SK-N-SH (cell line): ENCODE measurements around the gene EIF6.

Source experiments
- CTCF ChIP-seq: fragments of 200-600 bp; sonication (generic); IDR thresholded peaks from 2 replicates; pipeline ENCODE4 v1.6.1; 2017; ENCODE audit warnings: antibody characterized with exemption, mild to moderate bottlenecking, moderate library complexity
- EP300 ChIP-seq, 2 experiments: IDR thresholded peaks; 2 replicates each; pipeline versions ENCODE4 v1.4.0 to v1.6.1; 2012; ENCODE audit warnings: borderline replicate concordance in 1 of 2, low read depth in 1 of 2, low read length in 1 of 2
- GABPA ChIP-seq: IDR thresholded peaks from 2 replicates; pipeline ENCODE4 v1.4.0; 2012; ENCODE audit warnings: low read depth, mild to moderate bottlenecking
- NFIC ChIP-seq: IDR thresholded peaks from 2 replicates; pipeline ENCODE4 v1.4.0; 2012; ENCODE audit warnings: borderline replicate concordance
- RCOR1 ChIP-seq: fragments of 150-350 bp; IDR thresholded peaks from 2 replicates; pipeline ENCODE4 v1.6.1; 2017; ENCODE audit warnings: antibody characterized with exemption, low read length
- REST ChIP-seq: IDR thresholded peaks from 2 replicates; pipeline ENCODE4 v1.6.1; 2012; ENCODE audit warnings: mild to moderate bottlenecking, low read depth, low read length, moderate library complexity
- SMC3 ChIP-seq: IDR thresholded peaks from 2 replicates; pipeline ENCODE4 v1.6.1; 2012; ENCODE audit warnings: low read depth, low read length, improper control_type of control experiment
- TAF1 ChIP-seq: IDR thresholded peaks from 2 replicates; pipeline ENCODE4 v1.6.1; 2012; ENCODE audit warnings: low read depth, mild to moderate bottlenecking, low read length, moderate library complexity, borderline replicate concordance
- USF1 ChIP-seq: IDR thresholded peaks from 2 replicates; pipeline ENCODE4 v1.4.0; 2012; ENCODE audit warnings: low read depth, borderline replicate concordance

- no peak for TF ChIP-seq NFIC
- no peak for TF ChIP-seq RCOR1
- TF ChIP-seq USF1 = no peak
- TF ChIP-seq CTCF = no peak
- no peak for TF ChIP-seq EP300 (IDR thresholded peaks at IDR 0.05; ENCODE audit: borderline replicate concordance in 1 of 2, low read depth in 1 of 2, low read length in 1 of 2)
- TF ChIP-seq REST = no peak
- no peak for TF ChIP-seq SMC3
- TF ChIP-seq GABPA = no peak
- no peak for TF ChIP-seq TAF1
Measured at GRCh38 chr20:35286077-35286898, 1.7 kb upstream of the EIF6 start.
